K562 (cell line): ENCODE measurements around the gene SMYD1. TPM values are rescaled to one million over a fixed set of nuclear protein-coding genes. Genes with fewer than 3 reads are reported as not detected.

Experiments used
- CBX2 ChIP-seq: fragments of 200-600 bp; sonication (generic); IDR thresholded peaks from one replicate; pipeline ENCODE4 v1.6.1; 2012; ENCODE audit warnings: mild to moderate bottlenecking, low read length, inconsistent platforms; ENCODE audit not compliant: insufficient read depth, poor library complexity, severe bottlenecking
- E2F6 ChIP-seq, 2 experiments: IDR thresholded peaks; 2 replicates each; pipeline ENCODE4 v1.6.1; 2011; ENCODE audit warnings: borderline replicate concordance in 1 of 2, control low read depth in 1 of 2, low read depth in 1 of 2, low read length in 1 of 2, mild to moderate bottlenecking in 1 of 2, mixed read lengths in 1 of 2, moderate library complexity in 1 of 2; ENCODE audit not compliant: insufficient read depth in 1 of 2, insufficient read length in 1 of 2, poor library complexity in 1 of 2, severe bottlenecking in 1 of 2; ENCODE audit errors: extremely low read depth in 1 of 2
- ESRRA ChIP-seq: fragments of 450-650 bp; IDR thresholded peaks from 2 replicates; pipeline ENCODE4 v1.6.1; 2014; ENCODE audit warnings: low read depth, mild to moderate bottlenecking, moderate library complexity, borderline replicate concordance
- ETS1 ChIP-seq: conservative IDR thresholded peaks from 2 replicates; pipeline ENCODE4 v1.6.1; 2011; ENCODE audit warnings: low read depth, mild to moderate bottlenecking, low read length; ENCODE audit not compliant: control insufficient read depth
- FOS ChIP-seq: IDR thresholded peaks from 3 replicates; pipeline ENCODE4 v1.6.1; 2011; ENCODE audit not compliant: insufficient read length; ENCODE audit errors: extremely low read depth
- ILF3 ChIP-seq: fragments of 450-650 bp; IDR thresholded peaks from 2 replicates; pipeline ENCODE4 v1.6.1; 2018; ENCODE audit warnings: antibody characterized with exemption, mild to moderate bottlenecking, moderate library complexity, borderline replicate concordance
- IRF2 ChIP-seq: sonication (generic); formaldehyde crosslinking; IDR thresholded peaks from 2 replicates; pipeline ENCODE4 v1.8.1; 2022; ENCODE audit warnings: mild to moderate bottlenecking, missing genetic modification reagents
- KDM5B ChIP-seq: fragments of 200-600 bp; sonication (generic); IDR thresholded peaks from 2 replicates; pipeline ENCODE4 v1.6.1; 2012; ENCODE audit warnings: low read depth, mild to moderate bottlenecking, moderate library complexity, low read length, control low read depth, inconsistent platforms; ENCODE audit not compliant: insufficient replicate concordance
- OTX1 ChIP-seq: fragments of 450-650 bp; formaldehyde crosslinking; IDR thresholded peaks from 2 replicates; pipeline ENCODE4 v1.4.0; 2022; ENCODE audit warnings: mild to moderate bottlenecking
- PTBP1 ChIP-seq: fragments of 200-400 bp; formaldehyde crosslinking; IDR thresholded peaks from 2 replicates; pipeline ENCODE4 v1.6.1; 2017; ENCODE audit warnings: low read depth, low read length
- SAFB2 ChIP-seq: fragments of 200-400 bp; formaldehyde crosslinking; IDR thresholded peaks from 2 replicates; pipeline ENCODE4 v1.6.1; 2018; ENCODE audit warnings: borderline replicate concordance, low read length, low read depth, moderate library complexity; ENCODE audit not compliant: severe bottlenecking
- STAG1 ChIP-seq: sonication (generic); formaldehyde crosslinking; IDR thresholded peaks from 2 replicates; pipeline ENCODE4 v1.5.0; 2020; ENCODE audit warnings: missing genetic modification reagents, borderline replicate concordance
- THRB ChIP-seq: fragments of 450-650 bp; formaldehyde crosslinking; conservative IDR thresholded peaks from 2 replicates; pipeline ENCODE4 v1.4.0; 2022; ENCODE audit warnings: mild to moderate bottlenecking, missing genetic modification characterization
- ZEB2 ChIP-seq: fragments of 450-650 bp; IDR thresholded peaks from 2 replicates; pipeline ENCODE4 v1.6.1; 2016
- ZNF134 ChIP-seq: fragments of 250-450 bp; sonication (Bioruptor Pico); conservative IDR thresholded peaks from 2 replicates; pipeline ENCODE4 v1.4.0; 2020
- ZNF24 ChIP-seq: fragments of 450-650 bp; IDR thresholded peaks from 2 replicates; pipeline ENCODE4 v1.6.1; 2016
- polyA plus RNA-seq, 8 experiments: library from polyadenylated mRNA; depleted of rRNA in 4 of 8; stranded (reverse) in 5 of 8; unstranded in 3 of 8; fragments of >200 nt; fragmentation: Nextera tagmentation in 2 of 8; fragmentation: Illumina TruSeq in 1 of 8; extraction: Ambion mirVana in 2 of 8; extraction: Trizol in 1 of 8; gene quantifications; 2 replicates each; pipeline versions ENCODE4 v1.2.1 to v1.2.3, GENCODE V29; 2011 to 2014; ENCODE audit warnings: inconsistent platforms in 1 of 8, missing spikeins in 1 of 8
- total RNA-seq, 7 experiments: library from RNA; depleted of rRNA in 6 of 7; stranded (reverse); fragments of >200 nt in 6 of 7; fragmentation: Illumina TruSeq in 2 of 7; extraction: Trizol in 2 of 7; gene quantifications; 2 replicates each; pipeline versions ENCODE4 v1.2.1 to v1.2.3, GENCODE V29; 2011 to 2021; ENCODE audit warnings: low replicate concordance in 1 of 7

Gene SMYD1
- total and polyA plus RNA-seq, 9 of the 15 experiments (the other 6 are each of a cell fraction or from before 2014, with no cell fraction given), result not detected

- peak; percentile 36; the same call in 1 of the 2 replicates for TF ChIP-seq ETS1
- peak; percentile 69 for TF ChIP-seq KDM5B
- TF ChIP-seq ESRRA, result 0 out of 2 replicates have a peak, but pooled peaks have one; percentile 24
- TF ChIP-seq SAFB2, result no peak
- TF ChIP-seq ZNF24, result no peak
- no peak for TF ChIP-seq OTX1 (CRISPR knock-in tag)
- TF ChIP-seq THRB (CRISPR knock-in tag), result no peak
- no peak for TF ChIP-seq IRF2
- no peak for TF ChIP-seq FOS
- no peak for TF ChIP-seq ZEB2
- TF ChIP-seq STAG1 (CRISPR knock-in tag), result peak; percentile 30; the same call in 1 of the 2 replicates
- no peak for TF ChIP-seq CBX2
- TF ChIP-seq PTBP1, result no peak
- peak; percentile 57 to 62 for TF ChIP-seq E2F6 (IDR thresholded peaks at IDR 0.05; ENCODE audit: borderline replicate concordance in 1 of 2, extremely low read depth in 1 of 2, insufficient read depth in 1 of 2, insufficient read length in 1 of 2, low read depth in 1 of 2, low read length in 1 of 2, poor library complexity in 1 of 2, severe bottlenecking in 1 of 2)
- TF ChIP-seq ILF3, result peak; percentile 56; the same call in 1 of the 2 replicates
- 0 out of 2 replicates have a peak, but pooled peaks have one; percentile 8 for TF ChIP-seq ZNF134 (CRISPR knock-in tag)
Measured at GRCh38 chr2:88055371-88056128, 12.1 kb upstream of the SMYD1 start, which contains the start of gene KRCC1 (continued).
